GM12878 (cell line): Measurements from ENCODE around the gene DNAH11. TPM values are rescaled to one million over a fixed set of nuclear protein-coding genes. Genes with fewer than 3 reads are reported as not detected.

ENCODE experiments used
- ATAC-seq: fragments of 200-7000 bp; cut with Tn5 transposase; 3 replicates; pipeline ENCODE4 v1.9.1; 2020; ENCODE audit warnings: mild to moderate bottlenecking, moderate library complexity
- BruUV-seq: library from RNA; stranded (reverse); fragments of 400-500 nt; replicated peaks from 2 replicates; lab custom pipeline; 2021; lab: Mats Ljungman, UMichigan
- CTCF ChIA-PET: fragments of 300-600 bp; sonication (Branson Sonifier 250); formaldehyde crosslinking; extraction: SDS; loops from one replicate; lab custom pipeline; 2021; ENCODE audit warnings: inconsistent platforms; lab: Yijun Ruan, JAX
- POLR2A ChIA-PET: fragments of 350-600 bp; formaldehyde crosslinking; extraction: SDS; loops from one replicate; lab custom pipeline; 2021; ENCODE audit warnings: inconsistent platforms; lab: Charles Lee
- RAD21 ChIA-PET: fragments of 300-600 bp; sonication (Branson Sonifier 250); formaldehyde crosslinking; loops from one replicate; lab custom pipeline; 2023; ENCODE audit warnings: antibody characterized with exemption; ENCODE audit not compliant: unreplicated experiment; lab: Charles Lee
- SMC1A ChIA-PET: fragments of 300-600 bp; sonication (Branson Sonifier 250); formaldehyde crosslinking; loops from one replicate; lab custom pipeline; 2023; ENCODE audit not compliant: unreplicated experiment, uncharacterized antibody; lab: Charles Lee
- DNase-seq: peaks from one replicate; pipeline ENCODE4 v3.0.0-alpha.2; 2011; ENCODE audit warnings: low read depth, low spot score
- FAIRE-seq: peaks from 3 replicates; lab custom pipeline; 2011; peaks lifted over from hg19 to GRCh38; lab: Jason Lieb, UNC
- H2AFZ ChIP-seq: 2 replicates; pipeline ENCODE4 v1.6.0; 2011; ENCODE audit warnings: low read depth, low read length, control low read depth; ENCODE audit not compliant: control insufficient read depth
- H3K27ac ChIP-seq: 2 replicates; pipeline ENCODE4 v1.5.1; 2011; ENCODE audit warnings: control low read depth; ENCODE audit not compliant: control insufficient read depth, insufficient read depth
- H3K27me3 ChIP-seq, 2 experiments: replicated peaks in 1 of 2; 2 replicates each; pipeline versions ENCODE4 v1.6.0 to v1.6.1; 2011; ENCODE audit warnings: low read length in 1 of 2; ENCODE audit not compliant: control insufficient read depth in 2 of 2, insufficient read depth in 2 of 2
- H3K36me3 ChIP-seq, 2 experiments: 2 replicates each; pipeline ENCODE4 v1.5.1; 2011; ENCODE audit warnings: low read length in 1 of 2; ENCODE audit not compliant: control insufficient read depth in 2 of 2, insufficient read depth in 2 of 2
- H3K4me1 ChIP-seq: 2 replicates; pipeline ENCODE4 v1.6.1; 2011; ENCODE audit warnings: mild to moderate bottlenecking, low read length, moderate library complexity, mixed read lengths; ENCODE audit not compliant: control insufficient read depth, insufficient read depth
- H3K4me2 ChIP-seq: 2 replicates; pipeline ENCODE4 v1.6.0; 2011; ENCODE audit warnings: control low read depth; ENCODE audit not compliant: control insufficient read depth, insufficient read depth
- H3K4me3 ChIP-seq: fragments of 200-600 bp; sonication (generic); 2 replicates; pipeline ENCODE4 v1.5.1; 2016
- H3K79me2 ChIP-seq: 2 replicates; pipeline ENCODE4 v1.6.0; 2011; ENCODE audit warnings: low read length; ENCODE audit not compliant: control insufficient read depth, insufficient read depth
- H3K9ac ChIP-seq: 2 replicates; pipeline ENCODE4 v1.8.0; 2011; ENCODE audit warnings: low read length, control low read depth, mixed read lengths; ENCODE audit not compliant: control insufficient read depth, insufficient read depth
- H3K9me3 ChIP-seq: replicated peaks from 3 replicates; pipeline ENCODE4 v1.5.1; 2011; ENCODE audit warnings: mild to moderate bottlenecking, low read length; ENCODE audit not compliant: control insufficient read depth, insufficient read depth
- H4K20me1 ChIP-seq: 2 replicates; pipeline ENCODE4 v1.6.0; 2011; ENCODE audit not compliant: control insufficient read depth, insufficient read depth
- CBX3 ChIP-seq: fragments of 200-600 bp; sonication (generic); IDR thresholded peaks from 2 replicates; pipeline ENCODE4 v1.6.1; 2016; ENCODE audit warnings: low read depth, borderline replicate concordance
- CEBPB ChIP-seq, 2 experiments: fragments of 150-350 bp in 1 of 2; IDR thresholded peaks; 2 replicates each; pipeline ENCODE4 v1.6.1; 2012 to 2014; ENCODE audit warnings: low read depth in 2 of 2, low read length in 2 of 2, borderline replicate concordance in 1 of 2, inconsistent platforms in 1 of 2
- E2F8 ChIP-seq: fragments of 450-650 bp; IDR thresholded peaks from 2 replicates; pipeline ENCODE4 v1.6.1; 2018; ENCODE audit warnings: mild to moderate bottlenecking, low read depth, moderate library complexity; ENCODE audit not compliant: partially characterized antibody
- EGR1 ChIP-seq, 2 experiments: IDR thresholded peaks; 1 replicate in 1 of 2; 2 replicates in 1 of 2; pipeline ENCODE4 v1.6.1; 2011 to 2012; ENCODE audit warnings: low read depth in 2 of 2, low read length in 2 of 2, borderline replicate concordance in 1 of 2, mild to moderate bottlenecking in 1 of 2, moderate library complexity in 1 of 2
- MTA3 ChIP-seq: IDR thresholded peaks from 2 replicates; pipeline ENCODE4 v1.6.1; 2012; ENCODE audit warnings: low read length, inconsistent platforms, borderline replicate concordance
- NR2C1 ChIP-seq: fragments of 450-650 bp; IDR thresholded peaks from 2 replicates; pipeline ENCODE4 v1.6.1; 2017; ENCODE audit warnings: antibody characterized with exemption, mild to moderate bottlenecking, moderate library complexity
- SMAD1 ChIP-seq: fragments of 450-650 bp; IDR thresholded peaks from 2 replicates; pipeline ENCODE4 v1.6.1; 2018; ENCODE audit warnings: mild to moderate bottlenecking, low read depth; ENCODE audit not compliant: partially characterized antibody
- USF2 ChIP-seq: IDR thresholded peaks from 2 replicates; pipeline ENCODE4 v1.6.1; 2011; ENCODE audit warnings: low read depth, low read length, improper control_type of control experiment, borderline replicate concordance
- WRNIP1 ChIP-seq: IDR thresholded peaks from 2 replicates; pipeline ENCODE4 v1.6.1; 2011; ENCODE audit warnings: low read depth, low read length, improper control_type of control experiment, borderline replicate concordance
- ZBTB33 ChIP-seq: fragments of 450-650 bp; IDR thresholded peaks from 2 replicates; pipeline ENCODE4 v1.6.1; 2017; ENCODE audit warnings: mild to moderate bottlenecking
- whole genome bisulfite sequencing: methylation state at CpG from one replicate; pipeline ENCODE4 v1.1.6; 2016; ENCODE audit warnings: low lambda C conversion rate; ENCODE audit not compliant: insufficient replicate concordance, insufficient coverage; ENCODE audit errors: missing lambda C conversion rate; 5-methylcytosine and 5-hydroxymethylcytosine counted together
- in situ Hi-C: fragments of 300-500 bp; cut with MboI; formaldehyde crosslinking; loops from 9 replicates; pipeline ENCODE4 v1.14.3; 2018; ENCODE audit warnings: mixed read lengths
- intact Hi-C: fragments of 100-400 bp; cut with micrococcal nuclease; formaldehyde crosslinking; loops from one replicate; pipeline ENCODE4 v1.14.2; 2022; ENCODE audit not compliant: unreplicated experiment
- polyA plus RNA-seq, 11 experiments: library from polyadenylated mRNA; depleted of rRNA in 4 of 11; unstranded in 6 of 11; stranded (reverse) in 5 of 11; fragments of >200 nt; fragmentation: Nextera tagmentation in 4 of 11; fragmentation: Illumina TruSeq in 1 of 11; extraction: Ambion mirVana in 4 of 11; extraction: Trizol in 1 of 11; gene quantifications; 1 replicate in 1 of 11; 2 replicates in 10 of 11; pipeline versions ENCODE4 v1.2.1 to v1.2.3, GENCODE V29; 2011 to 2016; ENCODE audit warnings: inconsistent platforms in 2 of 11, missing spikeins in 2 of 11, low read depth in 1 of 11
- total RNA-seq, 4 experiments: library from RNA; depleted of rRNA in 3 of 4; stranded (reverse); fragments of >200 nt in 3 of 4; fragmentation: Illumina TruSeq in 1 of 4; extraction: Trizol in 1 of 4; gene quantifications; 2 replicates each; pipeline versions ENCODE4 v1.2.1 to v1.2.3, GENCODE V29; 2013 to 2021

DNAH11 gene
- total and polyA plus RNA-seq, 10 of the 15 experiments (the other 5 are each of a cell fraction or from before 2014, with no cell fraction given), result 0.03 to 0.56 (median 0.10) TPM

GRCh38 chr7:21868576-21868850 is 325.7 kb downstream of the DNAH11 start:
- Histone ChIP-seq H2AFZ (no peak overlapping the region), H3K9ac (no peak overlapping the region), H3K9me3 (no peaks in the 10 kb centered on the region), H3K27ac (no peak overlapping the region), H3K4me3 (no peak overlapping the region), H3K4me1 (no peaks in the 10 kb centered on the region), H4K20me1 (no peaks in the 10 kb centered on the region), H3K4me2 (no peak overlapping the region), H3K36me3 (no peaks in the 10 kb centered on the region), H3K79me2 (no peaks in the 10 kb centered on the region), H3K27me3 (no peaks in the 10 kb centered on the region)
- in situ Hi-C loops (no loop called here), intact Hi-C loops (no loop called here)
- BruUV-seq, result no TSS peak
- ChIA-PET POLR2A (no interaction called here), RAD21 (interaction anchor here (1.4 kb wide), 1 partner anchor 132 kb away, joined by 3 read pairs; no protein-coding TSS in a partner anchor), SMC1A (no interaction called here), CTCF (interaction anchor here (0.5 kb wide), 1 partner anchor 36 kb away, joined by 4 read pairs; no protein-coding TSS in a partner anchor)
- WGBS, result 44% methylated on average over 3 of the region's 3 CpGs
- DNase-seq (no peak), FAIRE-seq (no peak), ATAC-seq (no peak)
- TF ChIP-seq CBX3, result no peak
- TF ChIP-seq MTA3, result no peak
- no peak for TF ChIP-seq NR2C1
- no peak for TF ChIP-seq E2F8
- no peak for TF ChIP-seq USF2
- TF ChIP-seq SMAD1, result no peak
- TF ChIP-seq WRNIP1, result no peak
- no peak for TF ChIP-seq ZBTB33
- TF ChIP-seq EGR1 (IDR thresholded peaks at IDR 0.05; ENCODE audit: borderline replicate concordance in 1 of 2, low read depth in 2 of 2, low read length in 2 of 2), result no peak
- TF ChIP-seq CEBPB (IDR thresholded peaks at IDR 0.05; ENCODE audit: borderline replicate concordance in 1 of 2, low read depth in 2 of 2, low read length in 2 of 2), result no peak
- TF ChIP-seq, all 136 proteins: peak for 0
